Stimulated activated CD8-positive, alpha-beta memory T cell treated with anti-CD3 and anti-CD28 coated beads, Interleukin-12 subunit alpha, Interleukin-12 subunit beta, amount 100 ng/mL, for 24 hours (primary cell): Measurements from ENCODE around the gene ACTR1A.
"Not testable (repeated sequence)": the region's sequence is repeated elsewhere in the genome, so short reads cannot be mapped to it uniquely, and the experiment has no call there.

Experiments
- DNase-seq: peaks from one replicate; pipeline ENCODE4 v3.0.0-alpha.2; 2020; ENCODE audit errors: extremely low read depth

Gene ACTR1A

DNA sequence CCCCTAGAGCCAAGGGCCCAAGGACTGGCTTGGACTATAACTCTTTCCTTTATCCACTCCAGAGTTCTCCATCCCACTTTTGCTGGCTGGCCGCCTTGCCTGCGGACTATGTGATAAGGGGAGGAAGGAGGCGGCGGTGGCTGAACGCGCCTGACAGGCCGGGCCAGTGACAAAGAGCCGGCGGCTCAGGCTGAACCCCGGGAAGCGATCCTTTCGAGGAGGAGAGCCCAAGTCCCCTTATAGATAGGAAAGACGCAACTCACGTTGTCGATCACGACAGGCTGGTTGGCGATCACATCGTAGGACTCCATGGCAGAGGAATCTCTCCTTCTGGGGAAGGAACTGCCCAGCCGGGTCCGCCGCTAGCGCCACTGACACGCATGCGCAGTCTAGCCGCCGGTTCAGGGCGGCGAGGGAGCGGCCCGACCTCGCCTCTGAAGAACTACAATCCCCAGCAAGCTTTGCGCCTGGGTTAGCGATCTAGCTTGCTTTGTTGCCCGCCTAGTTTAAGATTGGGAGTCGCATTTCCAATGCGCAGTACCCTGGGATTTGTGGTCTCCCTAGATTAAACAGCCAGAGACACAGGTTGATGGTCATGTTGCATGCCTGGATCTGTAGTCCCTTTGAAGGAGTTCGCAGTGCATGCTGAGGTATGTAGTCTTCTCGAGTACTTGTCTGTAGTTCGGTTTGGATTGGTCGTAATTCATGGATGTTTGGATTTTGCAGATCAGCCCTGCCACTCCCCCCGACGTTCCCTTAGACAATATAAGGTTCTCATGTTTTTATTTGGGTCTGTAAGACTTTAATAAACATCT, at the start of gene ACTR1A:
Gene ACTR1A, minus strand, starts transcription at position 376 of the 815 bp plus-strand sequence. Its CDS starts 65 bp downstream, at position 311.
- peak; percentile 82 for DNase-seq

DNA sequence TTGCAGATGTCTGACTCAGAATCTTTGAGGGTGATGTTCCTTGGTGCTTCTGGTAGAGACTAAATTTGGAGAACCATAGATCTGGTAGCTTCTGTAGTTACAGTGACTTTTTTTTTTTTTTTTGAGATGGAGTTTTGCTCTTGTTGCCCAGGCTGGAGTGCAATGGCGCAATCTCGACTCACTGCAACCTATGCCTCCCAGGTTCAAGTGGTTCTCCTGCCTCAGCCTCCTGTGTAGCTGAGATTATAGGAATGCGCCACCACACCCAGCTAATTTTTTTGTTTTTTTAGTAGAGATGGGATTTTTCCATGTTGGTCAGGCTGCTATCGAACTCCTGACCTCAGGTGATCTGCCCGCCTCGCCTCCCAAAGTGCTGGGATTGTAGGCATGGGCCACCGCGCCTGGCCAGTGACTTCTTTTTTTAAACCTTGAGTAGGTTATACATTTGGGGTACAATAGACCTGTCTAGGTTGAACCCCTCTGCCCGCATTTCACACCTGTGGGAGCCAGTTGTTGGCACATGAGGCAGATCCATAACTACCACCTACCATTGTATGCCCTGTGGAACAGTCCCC, 48.2 kb upstream of the ACTR1A start:
- no peak for DNase-seq

DNA sequence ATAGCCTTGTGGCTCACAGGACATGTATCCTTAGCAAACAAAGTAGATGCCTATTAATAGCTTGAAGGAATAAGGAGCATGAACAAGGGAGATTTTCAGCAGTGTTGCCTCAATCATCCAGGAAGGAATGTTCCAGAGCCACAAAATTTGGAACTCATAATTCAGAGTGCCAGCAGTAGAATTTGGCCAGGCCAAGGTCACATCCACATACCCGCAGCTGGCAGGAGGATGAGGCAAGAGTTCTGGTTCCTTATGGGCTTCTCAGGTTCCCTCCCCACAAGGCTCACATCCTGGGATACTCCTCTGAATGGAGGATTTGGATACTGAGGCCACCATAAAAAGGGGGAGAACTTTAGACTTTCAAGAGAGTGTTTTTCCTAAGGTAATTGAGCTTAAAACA, 47.0 kb upstream of the ACTR1A start:
- DNase-seq: no peak

DNA sequence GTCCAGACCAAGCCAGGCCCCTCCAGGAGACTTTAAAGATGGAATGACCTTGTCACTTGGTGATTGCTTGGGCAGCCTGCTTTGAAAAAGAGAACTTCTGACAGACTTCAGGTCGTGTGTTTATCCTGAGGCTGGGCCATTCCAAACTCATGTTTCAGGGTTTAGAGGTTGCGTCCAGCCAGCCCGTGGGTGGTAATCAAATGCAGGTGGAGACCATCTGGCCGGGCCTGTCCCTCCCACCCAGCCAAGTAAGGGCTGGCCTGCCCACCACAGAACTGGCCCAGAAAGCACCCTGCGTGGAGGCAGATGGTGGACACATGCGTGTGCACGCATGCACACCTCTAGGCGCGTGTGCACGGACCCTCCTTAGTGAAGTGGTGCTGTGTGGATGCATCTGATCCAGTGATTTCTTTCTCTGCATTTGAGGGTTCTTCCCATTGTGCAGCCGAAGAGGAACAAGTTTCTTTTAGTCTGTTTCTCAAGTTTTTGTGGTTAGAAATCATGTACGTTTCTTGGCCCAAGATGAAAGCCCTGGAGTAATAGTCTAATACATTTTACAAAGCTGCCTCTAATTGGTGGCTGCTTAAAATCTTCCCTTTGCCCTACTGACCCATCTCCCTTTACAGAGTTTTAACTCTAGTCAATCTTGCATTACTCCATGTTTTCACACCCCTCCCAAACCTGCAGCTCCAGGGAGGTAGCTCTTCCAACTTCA, 44.3 kb upstream of the ACTR1A start:
- no peak for DNase-seq

DNA sequence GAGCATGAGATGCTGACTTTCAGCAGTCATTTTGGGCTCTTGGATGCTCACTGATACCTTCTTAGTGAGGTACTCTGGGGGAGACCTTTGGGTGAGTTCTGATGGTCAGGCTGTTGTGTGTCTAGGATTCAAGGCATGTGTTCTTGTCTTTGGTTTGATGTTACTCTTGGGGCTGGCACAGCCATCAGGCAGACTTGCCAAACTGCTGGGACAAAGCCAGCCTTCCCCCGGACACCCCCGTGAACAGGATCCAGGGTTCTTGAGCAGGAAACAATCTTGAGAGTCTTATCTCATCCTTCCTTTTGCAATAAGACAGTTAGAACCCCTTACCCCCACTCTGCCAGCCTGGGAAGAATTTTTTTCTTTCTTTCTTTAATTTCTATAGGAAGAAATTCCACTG, 43.5 kb upstream of the ACTR1A start:
- no peak for DNase-seq

DNA sequence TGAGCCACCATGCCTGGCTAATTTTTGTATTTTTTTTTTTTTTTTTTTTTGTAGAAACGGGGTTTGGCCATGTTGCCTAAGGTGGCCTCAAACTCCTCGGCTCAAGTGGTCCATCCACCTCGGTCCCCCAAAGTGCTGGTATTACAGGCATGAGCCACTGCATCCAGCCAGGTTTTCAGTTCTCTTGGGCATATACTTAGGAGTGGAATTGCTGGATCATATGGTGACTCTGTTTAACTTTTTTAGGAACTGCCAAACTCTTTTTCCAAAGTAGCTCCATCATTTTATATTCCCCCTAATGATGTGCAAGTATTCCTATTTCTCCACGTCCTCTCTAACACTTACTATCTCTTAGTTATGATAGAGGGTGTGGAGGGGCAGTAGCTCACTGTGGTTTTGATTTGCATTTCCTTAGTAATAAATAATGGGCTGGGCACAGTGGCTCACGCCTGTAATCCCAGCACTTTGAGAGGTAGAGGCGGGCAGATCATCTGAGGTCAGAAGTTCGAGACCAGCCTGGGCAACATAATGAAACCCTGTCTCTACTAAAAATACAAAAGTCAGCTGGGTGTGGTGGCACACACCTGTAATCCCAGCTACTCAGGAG, 42.9 kb upstream of the ACTR1A start:
- DNase-seq: no peak

DNA sequence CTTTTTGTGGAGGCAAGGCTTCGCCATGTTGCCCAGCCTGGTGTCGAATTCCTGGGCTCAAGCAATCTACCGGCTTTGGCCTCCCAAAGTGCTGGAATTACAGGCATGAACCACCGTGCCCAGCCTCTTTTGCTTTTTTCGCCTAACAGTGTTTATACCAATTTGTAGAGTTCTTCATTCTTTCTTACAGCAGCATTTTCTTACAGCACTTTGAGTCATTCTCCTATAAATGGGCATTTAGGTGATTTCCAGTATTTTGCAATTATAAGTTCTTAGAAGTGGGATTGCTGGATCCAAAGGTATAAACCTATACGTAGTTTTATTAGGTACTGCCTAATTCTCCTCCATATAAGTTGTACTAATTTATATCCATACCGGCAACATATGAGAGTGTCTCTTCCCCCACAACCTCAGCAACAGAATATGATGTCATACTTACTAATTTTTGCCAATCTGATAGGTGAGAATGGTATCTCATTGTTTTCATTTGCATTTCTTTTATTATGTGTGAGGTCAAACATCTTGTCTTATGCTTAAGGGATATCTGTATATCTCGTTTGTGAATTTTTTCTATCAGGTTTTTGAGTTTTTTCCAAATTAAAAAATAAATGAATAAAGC, 40.4 kb upstream of the ACTR1A start:
- DNase-seq: no peak

DNA sequence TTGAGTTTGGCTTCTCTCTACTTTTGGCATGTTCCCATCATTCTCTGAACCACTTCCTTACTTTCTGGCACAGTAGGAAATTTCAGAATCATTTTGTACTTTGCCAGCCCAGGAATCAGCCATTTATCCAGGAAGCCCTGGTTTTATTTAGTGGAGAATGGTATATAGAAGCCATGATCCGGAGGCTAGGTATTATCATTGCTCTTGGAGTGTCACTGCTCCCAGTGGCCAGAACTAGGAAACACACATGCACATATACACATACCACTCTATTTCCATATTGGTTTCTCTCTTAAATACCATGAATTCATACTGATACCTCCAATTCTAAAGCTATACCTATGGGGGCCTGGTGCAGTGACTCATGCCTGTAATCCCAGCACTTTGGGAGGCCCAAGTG, 37.5 kb upstream of the ACTR1A start:
- DNase-seq: no peak

DNA sequence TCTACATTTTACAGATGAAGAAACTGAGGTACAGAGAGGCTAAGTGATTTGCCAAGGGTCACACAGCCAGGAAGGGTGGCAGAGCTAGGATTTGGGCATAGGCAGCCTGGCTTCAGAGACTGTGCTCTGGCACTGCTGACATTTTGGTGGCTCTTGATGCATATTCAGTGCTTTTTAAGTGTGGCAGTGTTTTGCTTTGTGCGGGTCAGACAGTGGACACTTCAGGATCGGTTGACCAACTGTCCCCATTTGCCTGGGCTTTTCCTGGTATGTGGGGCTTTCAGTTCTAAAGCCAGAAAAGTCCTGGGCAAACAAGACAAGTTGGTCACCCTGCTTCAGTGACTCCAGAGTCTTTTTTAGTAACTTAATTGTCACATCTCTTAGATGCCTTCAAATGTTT, 36.3 kb upstream of the ACTR1A start:
- no peak for DNase-seq

DNA sequence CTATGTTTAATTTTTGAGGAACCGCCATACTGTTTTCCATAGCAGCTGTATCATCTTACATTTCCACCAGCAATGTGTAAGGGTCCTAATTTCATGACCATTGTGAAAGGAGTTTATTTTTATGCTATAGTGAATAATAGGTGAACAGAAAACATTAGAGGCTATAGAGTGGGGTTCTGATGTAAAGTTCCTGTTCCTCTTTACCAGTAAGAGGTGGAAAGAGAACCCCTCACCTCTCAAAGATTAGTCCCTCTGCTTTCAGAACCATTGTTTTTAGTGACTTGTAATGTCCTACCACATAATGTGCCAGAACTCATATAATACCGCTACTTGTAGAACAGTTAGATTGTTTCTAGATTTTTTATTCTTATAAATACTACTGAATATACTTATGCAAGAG, 35.4 kb upstream of the ACTR1A start:
- no peak for DNase-seq

DNA sequence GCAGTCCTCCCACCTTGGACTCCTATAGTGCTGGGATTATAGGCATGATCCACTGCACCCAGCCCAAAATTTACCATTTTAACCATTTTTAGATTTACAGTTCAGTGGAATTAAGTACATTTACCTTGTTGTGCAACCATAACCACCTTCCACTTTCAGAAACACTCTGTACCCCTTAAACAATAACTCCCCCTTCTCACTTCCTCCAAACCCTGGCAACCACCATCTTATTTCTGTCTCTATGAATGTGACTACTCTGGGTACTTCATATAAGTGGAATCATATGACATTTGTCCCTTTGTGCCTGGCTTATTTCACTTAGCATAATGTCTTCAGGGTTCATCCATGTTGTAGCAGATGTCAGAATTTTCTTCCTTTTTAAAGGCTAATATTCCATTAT, 34.9 kb upstream of the ACTR1A start:
- no peak for DNase-seq

DNA sequence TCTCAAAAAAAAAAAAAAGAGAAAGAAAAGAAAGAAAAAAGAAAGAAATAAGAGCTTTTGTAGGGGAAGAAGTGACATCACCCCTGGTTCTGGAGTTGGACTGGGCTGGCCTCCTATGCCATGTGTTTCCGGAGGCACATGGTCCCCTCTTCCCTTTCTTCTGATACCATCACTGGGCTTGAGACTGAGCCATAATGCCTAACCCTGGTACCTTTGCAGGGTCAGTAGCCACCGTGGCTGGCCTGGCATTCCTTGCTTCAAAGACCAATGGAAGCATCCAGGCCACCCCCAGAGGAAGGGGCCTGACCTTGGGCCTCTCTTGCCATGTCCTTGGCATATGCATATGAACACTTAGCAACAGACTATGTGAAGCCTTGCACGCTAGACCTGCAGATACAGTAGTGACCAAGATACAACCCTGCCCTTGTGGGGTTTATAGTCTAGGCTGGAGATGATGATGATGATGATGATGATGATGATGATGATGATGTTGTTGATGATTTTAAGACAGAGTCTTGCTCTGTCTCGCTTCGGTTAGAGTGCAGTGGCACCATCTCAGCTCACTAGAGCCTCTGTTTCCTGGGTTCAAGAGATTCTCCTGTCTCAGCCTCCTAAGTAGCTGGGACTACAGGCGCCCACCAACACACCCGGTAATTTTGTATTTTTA, 33.1 kb upstream of the ACTR1A start:
- no peak for DNase-seq

DNA sequence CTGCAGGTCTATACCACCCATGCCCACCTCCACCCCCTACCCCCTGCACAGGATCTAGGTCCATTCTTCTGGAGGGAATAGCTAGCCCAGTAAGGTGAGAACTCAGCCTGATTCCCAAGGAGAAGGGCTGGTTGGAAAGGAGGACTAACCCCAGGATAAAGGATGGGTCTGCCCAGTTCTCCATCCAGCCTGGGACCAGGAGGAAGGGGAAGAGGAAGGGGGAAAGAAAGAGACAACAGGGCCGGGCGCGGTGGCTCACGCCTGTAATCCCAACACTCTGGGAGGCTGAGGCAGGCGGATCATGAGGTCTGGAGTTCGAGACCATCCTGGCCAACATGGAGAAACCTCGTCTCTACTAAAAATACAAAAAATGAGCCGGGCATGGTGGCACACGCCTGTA, 32.5 kb upstream of the ACTR1A start:
- not testable (repeated sequence) for DNase-seq

DNA sequence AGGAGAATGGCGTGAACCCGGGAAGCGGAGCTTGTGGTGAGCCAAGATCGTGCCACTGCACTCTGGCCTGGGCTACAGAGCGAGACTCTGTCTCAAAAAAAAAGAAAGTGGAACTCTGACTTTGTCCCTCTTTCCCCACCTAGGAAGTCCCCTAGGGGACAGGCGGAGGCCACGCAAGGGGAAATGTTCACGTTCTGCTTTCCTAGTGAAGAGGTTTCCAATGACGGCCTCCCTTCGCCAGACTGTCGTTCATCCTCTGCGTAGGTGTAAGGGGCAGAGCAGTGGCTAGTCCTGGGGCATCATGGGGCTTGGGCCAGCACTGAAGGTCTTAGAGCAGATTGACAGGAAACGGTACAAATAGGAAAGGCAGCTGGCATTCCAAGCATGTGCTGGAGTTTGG, 31.8 kb upstream of the ACTR1A start:
- DNase-seq: no peak

DNA sequence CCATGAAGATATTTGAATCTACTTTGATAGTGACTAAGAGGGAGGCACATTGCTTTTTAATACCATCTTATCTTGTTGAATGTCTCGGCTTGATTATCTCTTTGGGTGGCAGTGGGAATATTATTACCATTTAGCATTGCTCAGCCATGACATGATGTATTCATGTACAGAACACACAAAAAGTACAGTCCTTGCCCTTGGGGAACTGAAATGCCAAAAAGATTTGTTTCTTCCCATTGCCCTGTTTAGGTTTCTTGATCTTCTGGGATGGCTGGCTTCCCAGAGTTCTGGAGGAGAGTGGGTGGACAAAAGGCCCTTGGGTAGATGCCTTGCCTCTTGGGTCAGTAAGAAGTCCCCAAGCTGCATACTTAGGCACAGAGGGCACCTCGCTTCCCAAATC, 25.0 kb upstream of the ACTR1A start:
- DNase-seq: no peak

DNA sequence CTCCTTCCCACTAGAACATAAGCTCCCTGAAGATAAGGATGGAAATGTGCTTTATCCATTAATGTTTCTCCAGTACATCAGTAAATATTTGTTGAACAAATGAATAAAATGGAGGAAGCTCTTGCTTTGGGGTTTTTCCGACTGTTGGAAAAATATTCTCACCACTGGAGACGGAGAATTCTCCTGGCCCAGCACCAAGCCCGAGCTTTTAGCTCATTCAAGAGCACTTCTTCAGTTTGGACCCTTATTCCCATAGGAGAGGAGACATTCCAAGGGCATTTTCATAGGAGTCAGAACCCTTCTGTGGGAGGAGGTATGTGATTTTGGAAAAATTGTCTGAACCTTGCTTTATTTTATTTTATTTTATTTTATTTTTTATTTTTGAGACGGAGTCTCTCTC, 22.2 kb upstream of the ACTR1A start:
- no peak for DNase-seq

DNA sequence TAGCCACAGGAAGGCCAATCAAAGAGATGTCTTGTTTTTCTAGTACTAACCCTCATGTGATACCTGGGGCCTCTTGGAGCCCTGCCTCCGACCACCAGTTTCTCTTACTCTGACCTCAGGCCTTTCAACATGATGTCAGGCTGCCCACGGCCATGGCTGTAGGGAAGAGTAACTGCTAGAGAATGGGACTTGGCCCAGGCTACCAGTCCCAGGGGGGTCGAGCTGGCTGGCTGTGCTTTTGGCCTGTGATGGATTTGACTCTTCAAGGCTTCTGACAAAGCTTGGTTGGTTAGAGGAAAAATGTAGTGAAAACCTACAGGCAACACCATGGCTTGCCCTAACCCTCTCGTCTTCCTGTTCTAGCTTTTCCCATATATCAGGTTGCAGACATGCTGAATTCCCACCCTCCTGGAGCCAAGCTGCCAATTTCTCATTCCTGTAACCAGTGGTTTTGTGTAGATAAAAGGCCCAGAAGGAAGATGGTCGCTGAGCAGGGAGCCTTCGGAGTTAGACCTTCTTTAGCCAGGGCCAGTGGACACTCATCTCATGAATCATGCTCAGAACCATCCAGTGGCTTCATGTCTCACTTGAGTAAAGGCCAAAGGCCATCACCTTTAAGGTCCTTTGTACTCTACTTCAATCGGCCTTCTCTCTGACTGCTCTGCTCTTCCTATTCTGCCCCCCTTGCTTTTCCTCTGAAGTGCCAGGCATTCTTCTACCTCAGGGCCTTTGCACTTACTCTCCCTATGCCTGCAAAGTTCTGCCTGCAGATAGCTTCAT, 20.9 kb upstream of the ACTR1A start:
- no peak for DNase-seq

DNA sequence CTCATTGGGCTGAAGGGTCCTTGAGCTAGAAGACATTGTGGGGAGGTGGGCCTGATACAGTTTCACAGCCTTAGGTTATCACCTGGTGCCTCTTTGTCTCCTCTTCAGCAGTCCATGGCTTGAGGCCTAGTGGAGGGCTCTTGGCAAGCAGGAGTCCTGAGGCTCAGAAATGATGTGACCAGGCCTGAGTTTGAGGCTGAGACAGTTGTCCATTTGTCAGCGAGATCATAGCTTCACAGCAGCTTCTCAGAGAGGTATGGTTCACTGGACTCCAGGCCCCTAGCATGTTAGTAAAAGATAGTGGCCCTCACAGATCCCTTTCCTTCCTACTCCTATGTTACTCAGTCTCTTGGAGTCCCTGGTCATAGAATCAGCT, 20.4 kb upstream of the ACTR1A start:
- no peak for DNase-seq

DNA sequence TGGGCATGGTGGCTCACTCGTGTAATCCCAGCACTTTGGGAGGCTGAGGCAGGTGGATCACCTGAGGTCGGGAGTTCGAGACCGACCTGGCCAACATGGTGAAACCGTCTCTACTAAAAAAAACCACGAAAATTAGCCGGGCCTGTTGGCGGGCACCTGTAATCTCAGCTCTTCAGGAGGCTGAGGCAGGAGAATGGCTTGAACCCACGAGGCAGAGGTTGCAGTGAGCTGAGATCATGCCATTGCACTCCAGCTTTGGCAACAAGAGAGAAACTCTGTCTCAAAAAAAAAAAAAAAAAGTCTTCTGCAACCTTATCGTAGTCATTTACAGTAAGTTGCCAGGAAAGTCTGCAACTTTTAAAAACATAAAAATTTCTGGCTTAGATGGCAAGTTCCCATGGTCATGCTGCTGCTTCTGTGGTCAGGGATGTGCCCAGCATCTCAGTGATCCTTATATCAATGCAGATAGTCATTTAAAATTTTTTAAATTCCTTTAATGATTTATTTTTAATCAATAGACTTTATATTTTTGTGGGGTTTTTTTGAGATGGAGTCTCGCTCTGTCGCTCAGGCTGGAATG, 16.8 kb upstream of the ACTR1A start:
- DNase-seq: no peak

DNA sequence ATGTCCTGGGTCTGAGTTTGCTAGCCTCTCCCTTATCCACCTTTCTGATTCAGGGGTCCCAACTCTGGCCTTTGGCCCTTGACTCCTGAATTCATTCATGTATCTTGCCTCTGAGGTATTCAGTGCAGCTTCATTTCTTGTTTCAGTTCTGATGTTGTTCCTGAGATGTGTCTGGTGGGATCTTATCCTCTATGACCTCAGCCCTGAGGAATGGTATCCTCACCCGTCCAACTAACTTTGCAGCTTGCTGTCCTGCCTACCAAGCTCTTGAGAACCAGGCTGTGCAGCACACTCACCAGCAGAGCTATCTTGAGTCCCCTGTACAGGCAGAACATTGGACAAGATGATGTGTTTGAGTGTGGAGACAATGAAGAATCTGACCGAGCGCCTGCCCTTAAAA, 15.0 kb upstream of the ACTR1A start:
- no peak for DNase-seq

DNA sequence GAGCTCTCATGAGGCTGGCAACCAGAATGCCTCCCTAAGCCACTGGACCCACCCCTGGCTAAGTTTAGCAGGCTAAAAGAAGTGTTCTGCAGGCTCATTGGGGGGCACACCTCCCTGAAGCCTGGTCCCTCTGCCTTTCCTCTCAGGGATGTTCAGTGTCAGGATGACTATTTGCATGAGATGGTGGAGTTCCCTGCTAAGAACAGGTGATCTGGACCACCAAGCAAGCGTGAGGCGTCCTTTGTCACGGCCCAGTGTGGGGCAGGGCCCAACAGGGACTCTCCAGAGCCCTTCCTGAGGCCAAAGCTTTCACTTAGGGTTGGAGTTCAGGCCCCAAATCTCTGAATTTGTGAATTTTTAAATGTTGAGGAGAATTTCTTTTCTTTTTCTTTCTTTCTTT, 13.2 kb upstream of the ACTR1A start:
- DNase-seq: no peak
